Esophagus squamous epithelium (tissue), 4 donors: ENCODE measurements around the gene MACO1.

Source experiments
- POLR2A ChIP-seq, 4 donors: fragments of 450-650 bp; IDR thresholded peaks; one replicate each; pipeline ENCODE4 v1.6.1; 2017; ENCODE audit warnings: antibody characterized with exemption in 4 of 4, mild to moderate bottlenecking in 4 of 4, moderate library complexity in 3 of 4
- TF ChIP-seq, protein P1 (sequence below), 6 experiments: fragments of 450-650 bp in 4 of 6; fragments of 200-600 bp in 2 of 6; sonication (generic) in 2 of 6; IDR thresholded peaks; one replicate each; pipeline ENCODE4 v1.5.1; 2016 to 2019; ENCODE audit warnings: antibody characterized with exemption in 6 of 6, mild to moderate bottlenecking in 4 of 6, moderate library complexity in 4 of 6

- TF ChIP-seq, protein P1, sequence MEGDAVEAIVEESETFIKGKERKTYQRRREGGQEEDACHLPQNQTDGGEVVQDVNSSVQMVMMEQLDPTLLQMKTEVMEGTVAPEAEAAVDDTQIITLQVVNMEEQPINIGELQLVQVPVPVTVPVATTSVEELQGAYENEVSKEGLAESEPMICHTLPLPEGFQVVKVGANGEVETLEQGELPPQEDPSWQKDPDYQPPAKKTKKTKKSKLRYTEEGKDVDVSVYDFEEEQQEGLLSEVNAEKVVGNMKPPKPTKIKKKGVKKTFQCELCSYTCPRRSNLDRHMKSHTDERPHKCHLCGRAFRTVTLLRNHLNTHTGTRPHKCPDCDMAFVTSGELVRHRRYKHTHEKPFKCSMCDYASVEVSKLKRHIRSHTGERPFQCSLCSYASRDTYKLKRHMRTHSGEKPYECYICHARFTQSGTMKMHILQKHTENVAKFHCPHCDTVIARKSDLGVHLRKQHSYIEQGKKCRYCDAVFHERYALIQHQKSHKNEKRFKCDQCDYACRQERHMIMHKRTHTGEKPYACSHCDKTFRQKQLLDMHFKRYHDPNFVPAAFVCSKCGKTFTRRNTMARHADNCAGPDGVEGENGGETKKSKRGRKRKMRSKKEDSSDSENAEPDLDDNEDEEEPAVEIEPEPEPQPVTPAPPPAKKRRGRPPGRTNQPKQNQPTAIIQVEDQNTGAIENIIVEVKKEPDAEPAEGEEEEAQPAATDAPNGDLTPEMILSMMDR (IDR thresholded peaks at IDR 0.05): no peak
- TF ChIP-seq POLR2A (IDR thresholded peaks at IDR 0.05): no peak
Observed at GRCh38 chr1:25427696-25428095, 3.0 kb upstream of the MACO1 start.
